Common myeloid progenitor, CD34-positive (primary cell): Measurements from ENCODE around the gene PRCC.

Source experiments
- CTCF ChIA-PET: fragments of 350-600 bp; sonication (Branson Sonifier 250); formaldehyde crosslinking; loops from one replicate; lab custom pipeline; 2021; ENCODE audit warnings: antibody characterized with exemption; lab: Charles Lee
- POLR2A ChIA-PET: fragments of 350-600 bp; sonication (Branson Sonifier 250); formaldehyde crosslinking; loops from one replicate; lab custom pipeline; 2021; ENCODE audit warnings: antibody characterized with exemption; lab: Charles Lee
- DNase-seq, 3 donors: peaks; one replicate each; pipeline versions ENCODE4 v3.0.0 to v3.0.0-alpha.2; 2013
- H3K27ac ChIP-seq, 2 experiments: 1 replicate in 1 of 2; 2 replicates in 1 of 2; pipeline ENCODE4 v1.7.0; 2013; ENCODE audit warnings: inconsistent platforms in 2 of 2, low read length in 2 of 2, mild to moderate bottlenecking in 2 of 2, low read depth in 1 of 2, moderate library complexity in 1 of 2; ENCODE audit not compliant: severe bottlenecking in 2 of 2, insufficient read depth in 1 of 2, poor library complexity in 1 of 2
- H3K27me3 ChIP-seq, 5 experiments: replicated peaks in 2 of 5; 1 replicate in 3 of 5; 2 replicates in 2 of 5; pipeline versions ENCODE4 v1.6.1 to v1.7.0; 2013; ENCODE audit warnings: low read length in 4 of 5, mild to moderate bottlenecking in 2 of 5, moderate library complexity in 2 of 5, inconsistent platforms in 1 of 5; ENCODE audit not compliant: insufficient read depth in 5 of 5, control insufficient read depth in 4 of 5
- H3K36me3 ChIP-seq, 4 experiments: 1 replicate in 2 of 4; 2 replicates in 2 of 4; pipeline versions ENCODE4 v1.6.1 to v1.7.0; 2013; ENCODE audit warnings: low read length in 3 of 4, control low read depth in 1 of 4, mild to moderate bottlenecking in 1 of 4; ENCODE audit not compliant: control insufficient read depth in 4 of 4, insufficient read depth in 4 of 4
- H3K4me1 ChIP-seq, 4 experiments: 1 replicate in 3 of 4; 2 replicates in 1 of 4; pipeline versions ENCODE4 v1.6.1 to v1.7.1; 2013; ENCODE audit warnings: low read length in 3 of 4, mild to moderate bottlenecking in 3 of 4, control low read depth in 1 of 4, inconsistent platforms in 1 of 4, moderate library complexity in 1 of 4; ENCODE audit not compliant: control insufficient read depth in 4 of 4, insufficient read depth in 4 of 4; ENCODE audit errors: control extremely low read depth in 1 of 4
- H3K4me3 ChIP-seq, 7 experiments: 1 replicate in 4 of 7; 2 replicates in 3 of 7; pipeline versions ENCODE4 v1.5.1 to v1.7.0; 2013; ENCODE audit warnings: mild to moderate bottlenecking in 7 of 7, low read length in 6 of 7, moderate library complexity in 6 of 7, inconsistent platforms in 2 of 7, low read depth in 2 of 7, control low read depth in 1 of 7; ENCODE audit not compliant: insufficient read depth in 4 of 7, control insufficient read depth in 1 of 7; ENCODE audit errors: extremely low read depth in 1 of 7
- H3K9me3 ChIP-seq, 5 experiments: 1 replicate in 4 of 5; 2 replicates in 1 of 5; pipeline versions ENCODE4 v1.6.1 to v1.7.1; 2013; ENCODE audit warnings: low read length in 4 of 5, mild to moderate bottlenecking in 2 of 5, inconsistent platforms in 1 of 5, low read depth in 1 of 5, moderate library complexity in 1 of 5; ENCODE audit not compliant: control insufficient read depth in 4 of 5, insufficient read depth in 2 of 5; ENCODE audit errors: control extremely low read depth in 1 of 5
- WGBS: methylation state at CpG from one replicate; pipeline ENCODE4 v1.1.5; 2013; ENCODE audit not compliant: insufficient coverage; 5-methylcytosine and 5-hydroxymethylcytosine counted together

Gene PRCC

DNA sequence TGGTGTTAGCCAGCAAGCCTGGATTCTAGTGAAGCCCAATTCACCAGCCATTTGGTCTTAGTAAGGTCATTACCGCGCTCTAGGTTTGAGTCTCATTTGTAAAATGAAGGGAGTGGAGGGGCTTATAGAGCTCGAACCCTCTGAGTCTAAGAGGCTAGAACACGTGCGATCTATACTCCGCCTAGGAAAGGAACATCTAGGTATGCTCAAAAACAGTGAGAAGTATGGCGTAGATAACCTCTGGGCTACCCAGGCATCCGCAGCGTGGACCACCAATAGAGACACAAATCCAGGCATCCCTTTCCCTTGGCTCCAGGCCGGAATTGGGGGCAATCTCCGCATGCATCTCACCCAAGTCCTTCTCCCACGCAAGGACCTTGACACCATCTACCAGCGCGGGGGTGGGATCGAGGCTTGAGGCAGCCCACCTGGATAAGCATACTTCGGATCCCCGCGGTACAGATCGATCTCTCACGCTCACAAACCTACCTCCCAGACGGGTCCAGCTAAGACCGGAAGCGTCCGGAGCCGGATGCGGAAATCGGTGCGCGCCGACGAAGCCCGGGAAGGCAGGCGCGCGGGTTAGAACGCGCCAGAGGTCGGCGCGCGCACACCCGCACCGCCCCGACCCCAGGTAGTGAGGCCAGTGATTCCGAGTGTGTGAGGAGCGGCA lies 39.3 kb upstream of the PRCC start, which contains the start of gene METTL25B:
METTL25B (plus strand) TSS at position 544 of the 673 bp plus-strand sequence. CDS start 636 bp downstream, outside the sequence.
- H3K27me3 ChIP-seq = no peaks in the 10 kb centered on the region
- peak within 1 kb of the TSS; percentile 64 to 98 (median 94) for H3K4me3 ChIP-seq
- no peaks in the 10 kb centered on the region for H3K9me3 ChIP-seq
- H3K27ac ChIP-seq = peak within 1 kb of the TSS; percentile 76 to 88
- POLR2A ChIA-PET = interaction anchor here (0.5 to 2.0 kb wide), 9 partner anchors 11 to 649 kb away, joined by 3 to 10 read pairs (median 4); partner anchors contain the start of genes HDGF, MRPL24 and PRCC
- peaks cover 24 to 45% (median 39%) of the 10 kb centered on the region in 4 experiments for H3K4me1 ChIP-seq
- 0% methylated on average over 24 of the region's 46 CpGs for WGBS
- peak in 2 of 3 donors; percentile 48 to 81 for DNase-seq
- CTCF ChIA-PET = interaction anchor here (0.8 to 17.7 kb wide), 23 partner anchors 11 to 201 kb away, joined by 3 to 393 read pairs (median 14); partner anchors contain the start of genes CRABP2, HDGF, INSRR and MRPL24
- H3K36me3 ChIP-seq = peaks cover 10 to 36% (median 28%) of the 10 kb centered on the region in 4 experiments

DNA sequence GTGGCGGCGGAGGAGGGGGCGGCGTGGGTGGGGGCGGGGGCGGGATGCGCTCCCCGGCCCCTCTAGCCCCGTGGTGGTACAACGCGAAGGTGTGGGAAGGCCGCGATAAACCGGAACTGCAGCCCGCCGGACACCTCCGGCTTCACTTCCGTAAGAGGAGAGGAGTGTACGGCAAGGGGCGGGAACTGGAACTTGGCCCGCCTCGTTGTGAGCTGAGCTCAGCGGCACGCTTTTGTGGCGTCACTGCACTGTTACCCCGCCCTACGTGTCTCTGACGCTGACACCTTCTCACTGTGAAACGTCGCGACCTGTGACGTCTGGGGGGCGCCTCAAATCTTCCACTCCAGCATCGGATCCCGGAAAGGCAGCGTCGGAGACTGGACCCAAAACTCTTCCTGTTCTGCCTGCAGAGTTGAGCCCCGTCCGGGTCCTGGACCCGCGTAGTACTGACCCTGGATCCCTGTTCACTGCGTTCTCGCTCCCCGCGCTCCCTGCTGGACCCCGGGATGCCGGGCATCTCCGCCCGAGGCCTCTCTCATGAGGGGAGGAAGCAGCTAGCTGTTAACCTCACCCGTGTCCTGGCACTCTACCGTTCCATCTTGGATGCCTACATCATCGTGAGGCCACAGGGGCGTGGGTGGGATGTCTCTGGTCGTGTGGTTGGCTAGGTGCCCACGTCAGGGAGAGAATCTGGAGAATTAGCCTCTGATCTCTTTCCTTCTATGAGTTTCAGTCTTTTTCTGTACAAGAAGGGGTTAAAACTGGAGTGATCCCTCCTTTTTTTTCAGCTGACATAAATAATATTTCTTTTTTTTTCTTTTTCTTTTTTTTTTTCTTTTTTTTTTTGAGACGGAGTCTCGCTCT lies 38.5 kb upstream of the PRCC start, which contains the start of gene ISG20L2:
ISG20L2 (minus strand) TSS at position 168 of the 864 bp plus-strand sequence. CDS start 1,114 bp downstream, outside the sequence.
- Histone ChIP-seq H3K9me3 (no peaks in the 10 kb centered on the region), H3K27ac (peak within 1 kb of the TSS; percentile 76 to 88), H3K4me1 (peaks cover 24 to 45% (median 39%) of the 10 kb centered on the region in 4 experiments), H3K4me3 (peak within 1 kb of the TSS; percentile 64 to 98 (median 94)), H3K27me3 (no peaks in the 10 kb centered on the region), H3K36me3 (peaks cover 11 to 36% (median 25%) of the 10 kb centered on the region in 4 experiments)
- ChIA-PET POLR2A (interaction anchor here (0.5 to 2.0 kb wide), 9 partner anchors 10 to 103 kb away, joined by 3 to 10 read pairs (median 4); partner anchors contain the start of genes HDGF, MRPL24 and PRCC), CTCF (interaction anchor here (0.6 to 17.7 kb wide), 18 partner anchors 13 to 196 kb away, joined by 3 to 393 read pairs (median 12); partner anchors contain the start of genes HDGF, INSRR, MRPL24 and NES)
- under 1% methylated on average over 38 of the region's 57 CpGs for WGBS
- DNase-seq = peak; percentile 99

DNA sequence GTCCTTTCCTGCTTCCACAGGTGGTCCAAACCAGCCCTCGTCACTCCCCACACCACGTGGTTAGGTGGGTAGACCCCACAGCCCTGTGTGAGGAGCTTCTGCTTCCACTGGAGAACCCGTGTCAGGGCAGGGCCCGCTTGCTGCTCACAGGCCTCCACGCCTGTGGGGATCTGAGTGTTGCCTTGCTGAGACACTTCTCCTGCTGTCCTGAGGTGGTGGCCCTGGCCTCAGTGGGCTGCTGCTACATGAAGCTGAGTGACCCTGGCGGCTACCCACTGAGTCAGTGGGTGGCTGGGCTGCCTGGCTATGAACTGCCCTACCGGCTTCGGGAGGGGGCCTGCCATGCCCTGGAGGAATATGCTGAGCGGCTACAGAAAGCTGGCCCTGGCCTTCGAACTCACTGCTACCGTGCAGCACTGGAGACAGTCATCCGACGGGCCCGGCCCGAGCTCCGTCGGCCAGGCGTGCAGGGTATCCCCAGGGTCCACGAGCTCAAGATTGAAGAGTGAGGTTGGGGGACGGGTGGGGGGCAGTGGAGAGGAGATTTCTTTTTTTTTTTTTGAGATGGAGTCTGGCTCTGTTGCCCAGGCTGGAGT lies 33.2 kb upstream of the PRCC start:
- 98% methylated on average over 19 of the region's 20 CpGs for WGBS
- DNase-seq = no peak
- ChIA-PET CTCF (interaction anchor here (1.1 kb wide), 1 partner anchor 44 kb away, joined by 3 read pairs; no protein-coding TSS in a partner anchor), POLR2A (no interaction called here)
- Histone ChIP-seq H3K36me3 (peaks cover 16 to 60% (median 33%) of the 10 kb centered on the region in 4 experiments), H3K4me1 (peaks cover 4 to 7% (median 7%) of the 10 kb centered on the region in 4 experiments), H3K4me3 (no peak overlapping the region), H3K9me3 (no peaks in the 10 kb centered on the region), H3K27me3 (no peaks in the 10 kb centered on the region), H3K27ac (no peak overlapping the region)

DNA sequence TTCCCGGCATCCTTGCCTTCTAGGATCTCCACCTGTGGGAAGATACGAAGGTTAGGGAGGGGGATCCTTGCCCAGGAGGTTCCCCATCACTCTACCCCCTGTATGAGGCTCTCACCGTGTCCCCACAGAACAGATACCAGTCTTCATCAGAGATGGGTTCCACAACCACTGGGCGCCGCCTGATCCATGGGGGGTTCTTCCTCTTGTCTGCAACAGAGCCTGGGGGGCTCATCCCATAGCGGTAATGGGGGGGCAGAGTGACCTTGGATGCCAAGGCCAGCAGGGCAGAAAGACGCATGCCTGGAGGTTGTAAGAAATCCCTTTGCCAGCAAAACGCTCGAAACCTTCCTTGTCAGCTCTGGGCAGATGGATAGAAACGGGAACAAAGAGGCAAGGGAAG lies 28.9 kb upstream of the PRCC start:
- H3K27me3 ChIP-seq = no peaks in the 10 kb centered on the region
- ChIA-PET CTCF (interaction anchor here (1.4 kb wide), 1 partner anchor 11 kb away, joined by 4 read pairs; the partner anchor contains the start of gene METTL25B), POLR2A (interaction anchor here (0.8 kb wide), 1 partner anchor 10 kb away, joined by 3 read pairs; the partner anchor contains the start of genes ISG20L2 and METTL25B)
- no peak overlapping the region for H3K4me3 ChIP-seq
- peaks cover 11 to 29% (median 18%) of the 10 kb centered on the region in 4 experiments for H3K4me1 ChIP-seq
- H3K27ac ChIP-seq = no peak overlapping the region
- no peak for DNase-seq
- peaks cover 18 to 62% (median 34%) of the 10 kb centered on the region in 4 experiments for H3K36me3 ChIP-seq
- WGBS = 95% methylated on average over 7 of the region's 10 CpGs
- no peaks in the 10 kb centered on the region for H3K9me3 ChIP-seq

DNA sequence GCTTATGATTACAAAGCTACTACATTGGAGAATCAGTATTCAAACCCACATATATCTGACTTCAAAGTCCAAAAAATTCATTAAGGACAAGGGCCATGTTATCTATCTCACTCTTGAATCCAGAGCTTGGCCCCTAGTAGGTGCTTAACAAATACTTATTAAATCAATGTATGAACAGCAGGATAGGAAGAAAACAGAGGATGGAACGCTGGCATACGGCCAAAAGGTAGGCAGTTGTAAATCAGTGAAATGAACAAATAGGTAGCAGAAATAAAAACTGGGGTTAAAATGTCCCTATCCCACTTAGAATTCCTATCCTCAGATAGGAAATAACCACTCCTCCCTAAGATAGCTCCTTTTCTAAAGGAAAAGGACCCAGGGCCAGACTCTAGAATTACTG lies 28.4 kb upstream of the PRCC start:
- peaks cover 14 to 62% (median 33%) of the 10 kb centered on the region in 4 experiments for H3K36me3 ChIP-seq
- H3K4me1 ChIP-seq = peaks cover 11 to 32% (median 21%) of the 10 kb centered on the region in 4 experiments
- no peaks in the 10 kb centered on the region for H3K27me3 ChIP-seq
- no peak overlapping the region for H3K27ac ChIP-seq
- CTCF ChIA-PET = interaction anchor here (1.4 kb wide), 1 partner anchor 12 kb away, joined by 4 read pairs; the partner anchor contains the start of gene METTL25B
- no peak overlapping the region for H3K4me3 ChIP-seq
- DNase-seq = no peak
- no peaks in the 10 kb centered on the region for H3K9me3 ChIP-seq
- no CpG with 5 or more reads among the region's 2 CpGs for WGBS
- POLR2A ChIA-PET = interaction anchor here (0.8 kb wide), 1 partner anchor 11 kb away, joined by 3 read pairs; the partner anchor contains the start of genes ISG20L2 and METTL25B

DNA sequence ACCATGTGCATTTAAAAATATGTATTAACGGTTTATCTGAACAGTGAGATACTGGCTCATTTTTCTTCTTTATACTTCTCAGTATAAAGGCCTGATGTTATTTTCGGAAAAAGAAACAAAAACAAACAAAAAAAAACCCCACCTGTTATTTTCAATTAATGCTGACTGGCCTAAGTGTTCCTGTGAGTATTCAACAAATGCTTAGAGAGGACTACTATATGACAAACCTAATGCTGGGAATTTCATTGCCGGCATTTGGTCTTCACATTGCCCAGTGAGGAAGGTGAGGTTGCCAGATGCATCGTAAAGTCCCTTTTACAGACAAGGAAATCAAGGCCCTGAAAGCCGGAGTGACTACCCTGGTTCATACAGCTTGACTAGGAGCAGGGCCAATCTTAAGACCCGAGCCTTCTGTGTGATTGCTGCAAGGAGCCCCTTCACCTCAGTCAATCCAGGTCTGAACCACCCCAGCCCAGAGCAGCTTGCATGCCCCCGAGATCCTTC lies 27.0 kb upstream of the PRCC start:
- WGBS = 14% methylated on average over 5 of the region's 7 CpGs
- ChIA-PET CTCF (interaction anchor here (1.3 to 3.5 kb wide), 5 partner anchors 10 to 117 kb away, joined by 3 to 25 read pairs (median 6); partner anchors contain the start of genes HDGF, ISG20L2, METTL25B and PRCC), POLR2A (interaction anchor here (1.1 kb wide), 2 partner anchors 11 to 28 kb away, joined by 3 to 4 read pairs; no protein-coding TSS in a partner anchor)
- no peaks in the 10 kb centered on the region for H3K27me3 ChIP-seq
- DNase-seq = no peak
- peak overlapping the region; percentile 63 to 91 (median 83) for H3K4me3 ChIP-seq
- H3K27ac ChIP-seq = peak overlapping the region; percentile 52 to 83
- H3K36me3 ChIP-seq = peaks cover 12 to 71% (median 32%) of the 10 kb centered on the region in 4 experiments
- no peaks in the 10 kb centered on the region for H3K9me3 ChIP-seq
- H3K4me1 ChIP-seq = peaks cover 11 to 43% (median 35%) of the 10 kb centered on the region in 4 experiments
